NCI-H2081 treated with DMSO at 0.1 percent for 48 hours (cell line): ENCODE data around the gene ACBD4.

Experiments
- DNase-seq: peaks from one replicate; lab custom pipeline; 2025; lab: John Stamatoyannopoulos, UW

Gene ACBD4

GRCh38 chr17:45135192-45135977 lies at the start of gene ACBD4:
ACBD4 (plus strand) TSS chr17:45135687; CDS start chr17:45136145, 458 bp downstream.
- DNase-seq: peak; percentile 90

GRCh38 chr17:45086391-45086790 lies 49.1 kb upstream of the ACBD4 start:
- DNase-seq: no peak

- no peak for DNase-seq
These were observed 48.5 kb upstream of the ACBD4 start for GRCh38 chr17:45086865-45087503.

- DNase-seq: no peak
These were observed 47.9 kb upstream of the ACBD4 start for GRCh38 chr17:45087504-45087975.

- DNase-seq: no peak
These were observed 47.5 kb upstream of the ACBD4 start for GRCh38 chr17:45087978-45088377.

GRCh38 chr17:45088741-45089140 lies 46.7 kb upstream of the ACBD4 start:
- no peak for DNase-seq

- no peak for DNase-seq
These were observed 44.8 kb upstream of the ACBD4 start for GRCh38 chr17:45090711-45091110.

GRCh38 chr17:45091778-45092425 lies 43.6 kb upstream of the ACBD4 start:
- DNase-seq: no peak

- DNase-seq: no peak
These were observed 42.5 kb upstream of the ACBD4 start for GRCh38 chr17:45092911-45093430.

GRCh38 chr17:45093444-45094110 lies 41.9 kb upstream of the ACBD4 start:
- no peak for DNase-seq

GRCh38 chr17:45096141-45096540 lies 39.3 kb upstream of the ACBD4 start:
- no peak for DNase-seq

- no peak for DNase-seq
These were observed 38.6 kb upstream of the ACBD4 start for GRCh38 chr17:45096926-45097325.

GRCh38 chr17:45098081-45098868 lies 37.2 kb upstream of the ACBD4 start:
- DNase-seq: no peak

- peak; percentile 8 for DNase-seq
These were observed 36.4 kb upstream of the ACBD4 start for GRCh38 chr17:45098869-45099616.

GRCh38 chr17:45101546-45101882 lies 34.0 kb upstream of the ACBD4 start:
- DNase-seq: no peak

GRCh38 chr17:45101883-45102811 lies 33.3 kb upstream of the ACBD4 start:
- no peak for DNase-seq

GRCh38 chr17:45102856-45103255 lies 32.6 kb upstream of the ACBD4 start:
- no peak for DNase-seq

- DNase-seq: no peak
These were observed 32.2 kb upstream of the ACBD4 start for GRCh38 chr17:45103269-45103795.

- DNase-seq: no peak
These were observed 31.5 kb upstream of the ACBD4 start for GRCh38 chr17:45104029-45104428.
